ENCODE data around the gene CBX2.

CBX2 gene

DNA sequence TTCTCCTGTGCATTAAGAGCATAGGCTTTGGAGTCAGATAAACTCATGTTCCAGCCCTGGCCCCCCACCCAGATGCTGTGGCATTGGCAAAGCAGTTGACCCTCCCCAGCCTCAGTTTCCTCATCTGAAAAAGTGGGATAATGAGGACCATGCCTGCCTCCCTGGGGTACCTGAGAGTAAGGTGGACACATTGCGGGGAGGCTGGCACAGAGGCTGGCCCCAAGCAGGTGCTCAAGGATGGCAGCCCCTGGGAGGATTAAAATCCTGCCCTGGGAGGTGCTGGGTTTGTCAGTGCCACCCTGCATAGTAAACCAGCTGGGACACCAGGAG lies 35.4 kb upstream of the CBX2 start:
- TF ChIP-seq TAF1 (IDR thresholded peaks at IDR 0.05; ENCODE audit: borderline replicate concordance, insufficient read depth, low read length), result no peak
- TF ChIP-seq SIN3A (IDR thresholded peaks at IDR 0.05; ENCODE audit: borderline replicate concordance, insufficient read depth, low read length), result no peak

DNA sequence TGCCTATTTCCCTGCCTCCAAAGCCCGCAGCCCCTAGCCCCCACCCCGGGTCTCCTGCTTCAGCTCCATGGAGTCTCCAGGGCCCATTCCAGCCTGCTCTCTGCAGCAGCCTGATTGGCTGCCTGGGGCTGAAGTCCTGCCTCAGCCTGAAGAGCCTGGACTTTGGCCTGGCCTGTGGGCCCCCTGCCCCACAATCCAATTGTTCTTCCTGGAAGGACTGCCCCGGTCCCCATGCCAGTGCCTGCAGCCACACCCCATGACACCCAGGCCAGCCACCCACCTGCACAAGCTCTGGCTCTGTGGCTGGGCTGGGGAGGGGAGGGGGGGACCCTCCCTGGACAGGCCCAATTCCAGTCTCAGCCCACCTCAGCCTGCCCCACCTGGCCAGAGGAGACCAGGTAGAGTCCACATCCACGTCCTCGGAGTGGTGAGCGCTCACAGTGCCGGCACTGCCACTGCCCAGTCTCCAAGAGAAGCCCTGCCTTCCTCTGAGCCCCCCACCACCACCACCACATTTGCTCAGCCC lies 34.9 kb upstream of the CBX2 start:
- TF ChIP-seq, protein P1, sequence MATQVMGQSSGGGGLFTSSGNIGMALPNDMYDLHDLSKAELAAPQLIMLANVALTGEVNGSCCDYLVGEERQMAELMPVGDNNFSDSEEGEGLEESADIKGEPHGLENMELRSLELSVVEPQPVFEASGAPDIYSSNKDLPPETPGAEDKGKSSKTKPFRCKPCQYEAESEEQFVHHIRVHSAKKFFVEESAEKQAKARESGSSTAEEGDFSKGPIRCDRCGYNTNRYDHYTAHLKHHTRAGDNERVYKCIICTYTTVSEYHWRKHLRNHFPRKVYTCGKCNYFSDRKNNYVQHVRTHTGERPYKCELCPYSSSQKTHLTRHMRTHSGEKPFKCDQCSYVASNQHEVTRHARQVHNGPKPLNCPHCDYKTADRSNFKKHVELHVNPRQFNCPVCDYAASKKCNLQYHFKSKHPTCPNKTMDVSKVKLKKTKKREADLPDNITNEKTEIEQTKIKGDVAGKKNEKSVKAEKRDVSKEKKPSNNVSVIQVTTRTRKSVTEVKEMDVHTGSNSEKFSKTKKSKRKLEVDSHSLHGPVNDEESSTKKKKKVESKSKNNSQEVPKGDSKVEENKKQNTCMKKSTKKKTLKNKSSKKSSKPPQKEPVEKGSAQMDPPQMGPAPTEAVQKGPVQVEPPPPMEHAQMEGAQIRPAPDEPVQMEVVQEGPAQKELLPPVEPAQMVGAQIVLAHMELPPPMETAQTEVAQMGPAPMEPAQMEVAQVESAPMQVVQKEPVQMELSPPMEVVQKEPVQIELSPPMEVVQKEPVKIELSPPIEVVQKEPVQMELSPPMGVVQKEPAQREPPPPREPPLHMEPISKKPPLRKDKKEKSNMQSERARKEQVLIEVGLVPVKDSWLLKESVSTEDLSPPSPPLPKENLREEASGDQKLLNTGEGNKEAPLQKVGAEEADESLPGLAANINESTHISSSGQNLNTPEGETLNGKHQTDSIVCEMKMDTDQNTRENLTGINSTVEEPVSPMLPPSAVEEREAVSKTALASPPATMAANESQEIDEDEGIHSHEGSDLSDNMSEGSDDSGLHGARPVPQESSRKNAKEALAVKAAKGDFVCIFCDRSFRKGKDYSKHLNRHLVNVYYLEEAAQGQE (IDR thresholded peaks at IDR 0.05; ENCODE audit: insufficient read depth in 1 of 2, low read depth in 2 of 2, low read length in 2 of 2), result no peak
- TF ChIP-seq FOXP2 (optimal IDR thresholded peaks at IDR 0.05; ENCODE audit: borderline replicate concordance, extremely low read depth, extremely low read length, insufficient read depth) (no peak), TAF1 (IDR thresholded peaks at IDR 0.05; ENCODE audit: borderline replicate concordance, insufficient read depth, low read length) (no peak), POLR2AphosphoS5 (IDR thresholded peaks at IDR 0.05; ENCODE audit: low read depth, low read length) (no peak), SIN3A (IDR thresholded peaks at IDR 0.05; ENCODE audit: borderline replicate concordance, insufficient read depth, low read length) (no peak)

DNA sequence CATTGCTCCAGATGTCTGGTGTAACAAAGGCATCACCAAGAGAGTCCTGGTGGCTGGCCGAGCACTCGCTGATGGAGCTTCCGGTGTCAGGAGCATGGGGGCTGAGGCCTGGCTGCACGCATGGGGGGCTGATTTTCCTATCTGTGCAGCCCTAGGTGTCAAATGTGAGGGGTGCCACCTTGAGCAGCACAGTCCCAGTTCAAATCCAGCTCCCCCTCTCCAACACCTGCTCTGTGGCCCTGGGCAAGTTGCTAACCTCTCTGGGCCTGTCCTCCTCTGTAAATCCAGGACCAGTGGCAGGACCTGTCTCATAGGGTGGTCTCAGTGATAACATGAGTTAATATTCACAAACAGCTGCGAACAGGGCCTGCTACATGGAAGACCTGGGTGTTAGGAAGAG lies 34.3 kb upstream of the CBX2 start:
- no peak for TF ChIP-seq FOXP2 (optimal IDR thresholded peaks at IDR 0.05; ENCODE audit: borderline replicate concordance, extremely low read depth, extremely low read length, insufficient read depth)
- no peak for TF ChIP-seq SIN3A (IDR thresholded peaks at IDR 0.05; ENCODE audit: borderline replicate concordance, insufficient read depth, low read length)
- TF ChIP-seq, protein P1 (IDR thresholded peaks at IDR 0.05; ENCODE audit: insufficient read depth in 1 of 2, low read depth in 2 of 2, low read length in 2 of 2), result no peak
- TF ChIP-seq POLR2AphosphoS5 (IDR thresholded peaks at IDR 0.05; ENCODE audit: low read depth, low read length), result no peak
- TF ChIP-seq TAF1 (IDR thresholded peaks at IDR 0.05; ENCODE audit: borderline replicate concordance, insufficient read depth, low read length), result no peak

DNA sequence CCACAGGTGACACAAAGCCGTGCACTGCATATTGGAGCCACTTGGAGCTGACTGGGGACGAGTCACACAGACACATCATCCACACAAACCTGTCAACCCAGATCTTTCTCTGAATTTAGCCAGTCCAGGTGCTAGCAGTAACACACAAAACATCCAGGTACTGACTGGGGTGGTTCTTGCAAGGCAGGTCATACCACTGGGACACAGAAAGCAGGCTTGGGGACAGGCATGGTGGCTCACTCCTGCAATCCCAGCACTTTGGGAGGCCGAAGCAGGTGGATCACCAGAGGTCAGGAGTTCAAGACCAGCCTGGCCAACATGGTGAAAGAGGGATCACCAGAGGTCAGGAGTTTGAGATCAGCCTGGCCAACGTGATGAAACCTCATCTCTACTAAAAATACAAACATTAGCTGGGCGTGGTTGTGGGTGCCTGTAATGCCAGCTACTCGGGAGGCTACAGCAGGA lies 32.3 kb upstream of the CBX2 start:
- no peak for TF ChIP-seq SIN3A (IDR thresholded peaks at IDR 0.05; ENCODE audit: borderline replicate concordance, insufficient read depth, low read length)
- TF ChIP-seq TAF1 (IDR thresholded peaks at IDR 0.05; ENCODE audit: borderline replicate concordance, insufficient read depth, low read length), result no peak
- TF ChIP-seq POLR2AphosphoS5 (IDR thresholded peaks at IDR 0.05; ENCODE audit: low read depth, low read length), result no peak
- TF ChIP-seq FOXP2 (optimal IDR thresholded peaks at IDR 0.05; ENCODE audit: borderline replicate concordance, extremely low read depth, extremely low read length, insufficient read depth), result no peak
- TF ChIP-seq, protein P1 (IDR thresholded peaks at IDR 0.05; ENCODE audit: insufficient read depth in 1 of 2, low read depth in 2 of 2, low read length in 2 of 2), result no peak

DNA sequence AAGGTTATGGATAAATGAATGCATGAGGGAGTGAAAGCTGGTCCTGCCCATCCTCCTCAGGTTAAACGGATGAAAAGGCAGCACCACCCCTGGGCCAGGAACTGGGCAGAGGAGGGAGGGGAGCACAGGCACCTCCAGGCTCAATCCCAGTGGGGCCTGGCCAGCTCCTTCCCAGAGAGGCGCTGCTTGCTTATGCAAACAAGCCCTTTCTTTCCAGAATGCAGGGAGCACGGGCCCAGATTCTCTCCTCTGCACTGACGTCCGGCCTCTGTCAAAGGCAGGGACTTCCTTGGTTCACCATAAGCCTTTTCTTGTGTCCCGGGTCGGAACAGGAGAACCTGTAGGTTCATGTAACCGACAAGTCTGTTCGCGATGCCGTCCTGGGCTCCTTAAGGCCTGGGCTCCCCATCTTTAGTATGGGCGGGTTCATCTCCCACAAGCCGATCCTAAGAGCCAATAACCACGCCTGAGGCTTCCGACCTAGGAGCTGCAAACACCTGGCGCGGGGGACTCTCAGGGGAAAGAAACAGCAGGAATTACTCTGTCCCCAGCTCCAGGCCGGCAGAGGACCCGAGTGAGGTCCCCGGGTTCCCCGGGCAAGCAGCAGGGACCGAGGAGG lies 30.9 kb upstream of the CBX2 start:
- TF ChIP-seq SIN3A (IDR thresholded peaks at IDR 0.05; ENCODE audit: borderline replicate concordance, insufficient read depth, low read length), result no peak
- TF ChIP-seq, protein P1 (IDR thresholded peaks at IDR 0.05; ENCODE audit: insufficient read depth in 1 of 2, low read depth in 2 of 2, low read length in 2 of 2), result no peak
- TF ChIP-seq TAF1 (IDR thresholded peaks at IDR 0.05; ENCODE audit: borderline replicate concordance, insufficient read depth, low read length), result no peak
- no peak for TF ChIP-seq POLR2AphosphoS5 (IDR thresholded peaks at IDR 0.05; ENCODE audit: low read depth, low read length)
- no peak for TF ChIP-seq FOXP2 (optimal IDR thresholded peaks at IDR 0.05; ENCODE audit: borderline replicate concordance, extremely low read depth, extremely low read length, insufficient read depth)
